ENCODE measurements around the gene NUPR2.

- TF ChIP-seq CTCF (IDR thresholded peaks at IDR 0.05), result no peak
- no peak for TF ChIP-seq POLR2A (IDR thresholded peaks at IDR 0.05)
Measured at GRCh38 chr7:56127241-56127975, 11.2 kb upstream of the NUPR2 start.

All from heart left ventricle (tissue), 13 donors.